ENCODE measurements around the gene ATG16L1.
"Not testable (repeated sequence)": the region's sequence is repeated elsewhere in the genome, so short reads cannot be mapped to it uniquely, and the experiment has no call there.

Gene ATG16L1

GRCh38 chr2:233297076-233297475, 45.6 kb downstream of the ATG16L1 start:
- no peak for DNase-seq

DNA sequence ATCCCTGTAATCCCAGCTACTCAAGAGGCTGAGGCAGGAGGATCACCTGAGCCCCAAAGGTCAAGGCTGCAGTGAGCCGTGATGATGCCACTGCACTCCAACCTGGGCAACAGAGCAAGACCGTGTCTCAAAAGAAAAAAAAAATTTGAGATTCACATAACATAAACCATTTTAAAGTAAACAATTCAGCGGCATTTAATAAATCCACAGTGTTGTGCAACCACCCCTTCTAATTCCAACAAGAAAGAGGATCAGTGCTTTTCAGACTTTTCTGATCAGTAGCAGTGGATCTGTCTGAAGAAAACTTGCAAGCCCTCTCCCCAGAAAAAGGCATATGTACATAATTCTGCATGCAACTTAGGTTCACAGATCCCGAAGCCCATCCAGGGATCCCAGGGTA, 48.9 kb downstream of the ATG16L1 start:
- DNase-seq: no peak

DNA sequence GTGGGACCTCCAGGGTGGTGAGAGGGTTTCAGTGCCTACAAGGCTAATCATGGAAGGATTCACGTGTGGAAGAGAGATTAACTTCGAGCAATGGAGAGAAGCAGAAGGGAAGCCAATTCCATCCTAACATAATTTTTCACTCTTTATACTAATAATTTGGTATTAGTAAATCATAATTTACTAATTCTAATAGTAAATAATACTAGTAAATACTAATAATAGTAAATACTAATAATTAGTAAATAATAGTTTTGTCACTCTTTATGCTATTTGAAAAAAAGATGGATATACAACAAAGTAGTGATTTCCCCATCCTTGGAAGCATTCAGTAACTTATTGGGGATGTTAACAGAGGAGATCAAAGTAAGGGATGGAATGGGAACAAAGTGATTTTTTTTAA, 49.8 kb downstream of the ATG16L1 start:
- no peak for DNase-seq

- DNase-seq: no peak
Observed at GRCh38 chr2:233301811-233302210, 50.3 kb downstream of the ATG16L1 start.

DNA sequence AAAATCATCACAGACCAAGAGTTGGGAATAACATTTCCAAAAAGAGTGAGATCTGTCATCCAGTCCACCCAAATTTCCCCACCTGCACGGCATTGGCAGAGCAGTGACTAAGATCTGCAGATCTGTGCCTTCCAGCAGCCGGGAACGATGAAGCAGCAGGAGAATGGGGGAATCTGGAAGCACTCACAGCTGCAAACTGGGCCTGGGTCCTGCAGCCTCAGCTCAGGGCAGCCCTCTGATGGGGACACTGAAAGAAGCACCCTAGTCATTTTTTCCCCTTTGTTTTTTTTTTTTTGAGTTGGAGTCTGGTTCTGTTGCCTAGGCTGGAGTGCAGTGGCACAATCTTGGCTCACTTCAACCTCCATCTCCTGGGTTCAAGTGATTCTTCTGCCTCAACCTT, 51.8 kb downstream of the ATG16L1 start:
- no peak for DNase-seq

DNA sequence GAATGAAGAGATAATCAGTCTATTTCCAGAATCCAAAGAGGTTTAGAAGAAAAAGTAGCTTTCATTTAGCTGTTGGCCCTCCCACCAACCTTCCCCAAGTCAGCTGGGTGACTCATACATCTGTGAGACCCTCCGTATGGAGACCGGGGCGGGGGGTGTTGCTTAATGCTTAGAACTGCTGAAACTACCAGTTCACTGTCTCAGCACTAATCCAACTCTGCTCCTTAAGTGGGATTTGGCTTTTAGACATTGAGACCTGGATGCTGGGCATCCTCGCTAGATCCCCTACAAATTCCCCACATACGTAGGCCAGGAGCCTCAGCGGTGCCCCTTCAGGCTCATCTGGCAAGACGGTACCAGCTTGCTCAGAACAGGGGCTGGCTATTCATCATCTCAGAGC, 56.1 kb downstream of the ATG16L1 start, which contains the start of gene SAG:
Gene SAG, plus strand, starts transcription at position 252 of the 400 bp plus-strand sequence. CDS start 1,374 bp downstream, outside the sequence.
- DNase-seq: no peak

- no peak for DNase-seq
Observed at GRCh38 chr2:233311241-233311926, 59.9 kb downstream of the ATG16L1 start.

DNA sequence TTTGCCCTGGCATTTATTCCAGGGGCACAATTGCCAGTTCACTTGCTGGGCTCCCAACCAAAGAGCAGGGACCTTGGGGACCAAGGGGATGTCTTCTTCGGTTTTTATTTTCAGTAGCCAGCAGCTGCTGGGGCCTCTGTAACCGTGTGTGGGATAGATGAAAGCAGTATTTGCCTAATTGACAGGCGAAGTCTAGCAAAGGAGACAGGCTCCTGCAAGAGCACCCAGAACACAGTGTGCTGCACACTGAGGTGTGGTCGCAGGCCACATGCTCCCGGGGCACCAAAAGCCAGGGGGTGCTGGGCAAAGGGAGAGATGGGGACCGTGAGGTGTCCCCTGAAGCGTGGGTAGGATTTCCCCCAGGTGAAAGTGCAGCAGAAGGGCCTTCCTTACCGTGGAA, 61.4 kb downstream of the ATG16L1 start:
- no peak for DNase-seq

GRCh38 chr2:233314180-233314925, 62.9 kb downstream of the ATG16L1 start:
- no peak for DNase-seq

DNA sequence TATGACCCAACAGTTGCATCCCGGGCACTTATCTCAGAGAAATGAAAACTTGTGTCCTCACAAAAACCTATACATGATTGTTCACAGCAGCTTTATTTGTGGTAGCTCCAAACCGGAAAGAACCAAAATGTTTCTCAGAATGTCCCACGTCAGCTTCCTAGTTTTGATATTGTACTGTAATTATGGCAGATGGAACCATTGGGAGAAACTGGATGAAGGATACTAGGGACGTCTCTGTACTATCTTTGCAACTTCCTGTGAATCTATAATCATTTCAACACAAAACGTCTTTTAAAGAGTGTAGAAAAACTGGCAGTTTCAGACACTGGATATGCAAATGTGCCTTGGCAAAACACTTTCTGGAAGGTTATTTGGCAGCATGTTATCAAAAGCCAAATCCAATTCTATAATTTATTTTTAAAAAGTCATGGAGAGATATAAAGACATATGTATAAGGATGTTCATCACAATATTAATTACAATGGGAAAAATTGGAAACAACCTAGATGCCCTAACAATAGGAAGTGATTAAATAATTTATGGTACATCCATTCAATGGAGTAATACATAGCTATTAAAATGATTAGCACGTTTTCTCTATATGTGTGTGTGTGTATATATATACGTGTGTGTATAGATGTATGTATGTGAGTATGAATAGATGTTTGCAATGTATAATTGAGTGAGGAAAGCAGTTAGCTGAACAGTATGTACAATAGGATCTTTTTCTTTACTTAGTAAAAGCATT, 65.9 kb downstream of the ATG16L1 start:
- DNase-seq: no peak

DNA sequence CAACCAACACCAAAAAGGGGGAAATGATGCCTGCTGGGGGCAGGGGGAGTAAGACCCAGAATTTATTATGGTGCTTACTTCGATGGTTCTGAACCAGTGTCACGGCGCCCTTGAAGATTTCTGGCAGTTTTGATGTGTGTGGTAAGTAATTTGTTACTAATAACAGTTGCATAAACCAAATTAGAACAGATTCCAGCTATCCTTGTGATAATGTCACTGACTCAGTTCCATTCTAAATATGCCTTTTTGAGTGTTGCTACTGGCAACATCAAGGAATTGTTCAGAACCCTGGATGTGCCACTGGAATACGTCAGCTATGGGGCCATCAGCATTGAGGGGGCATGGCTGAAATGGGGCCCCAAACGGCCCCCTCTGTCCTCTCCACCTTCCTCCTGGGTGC, 67.8 kb downstream of the ATG16L1 start:
- DNase-seq: no peak

DNA sequence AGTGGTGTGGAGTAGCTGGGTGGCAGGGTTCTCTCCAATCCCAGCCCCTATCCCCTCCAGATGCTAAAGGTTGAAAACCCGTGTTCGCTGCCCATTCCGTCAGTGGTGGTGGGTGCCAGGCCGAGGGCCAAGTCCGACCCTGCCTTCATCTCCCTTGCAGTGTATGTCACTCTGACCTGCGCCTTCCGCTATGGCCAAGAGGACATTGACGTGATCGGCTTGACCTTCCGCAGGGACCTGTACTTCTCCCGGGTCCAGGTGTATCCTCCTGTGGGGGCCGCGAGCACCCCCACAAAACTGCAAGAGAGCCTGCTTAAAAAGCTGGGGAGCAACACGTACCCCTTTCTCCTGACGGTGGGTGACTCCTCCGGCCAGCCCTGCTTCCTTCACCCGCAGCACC, 69.0 kb downstream of the ATG16L1 start:
- DNase-seq: no peak

- no peak for DNase-seq
Observed at GRCh38 chr2:233321166-233321565, 69.7 kb downstream of the ATG16L1 start.

DNA sequence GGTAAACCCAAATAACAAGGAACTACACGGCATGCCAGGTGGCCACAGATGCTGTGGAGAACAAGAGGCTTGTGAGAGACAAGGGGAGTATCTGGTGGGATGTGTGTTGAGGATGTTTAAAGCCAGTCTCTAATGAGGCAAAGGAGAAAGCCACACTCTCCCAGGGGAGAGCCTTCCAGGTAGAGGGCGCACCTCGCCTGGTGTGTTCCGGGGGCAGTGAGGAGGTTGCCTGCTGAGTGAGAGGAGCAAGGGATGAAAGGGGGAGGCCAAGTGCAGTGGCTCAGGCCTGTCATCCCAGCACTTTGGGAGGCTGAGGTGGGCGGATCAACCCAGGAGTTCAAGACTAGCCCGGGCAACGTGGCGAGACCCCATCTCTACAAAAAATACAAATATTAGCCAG, 72.4 kb downstream of the ATG16L1 start:
- no peak for DNase-seq

DNA sequence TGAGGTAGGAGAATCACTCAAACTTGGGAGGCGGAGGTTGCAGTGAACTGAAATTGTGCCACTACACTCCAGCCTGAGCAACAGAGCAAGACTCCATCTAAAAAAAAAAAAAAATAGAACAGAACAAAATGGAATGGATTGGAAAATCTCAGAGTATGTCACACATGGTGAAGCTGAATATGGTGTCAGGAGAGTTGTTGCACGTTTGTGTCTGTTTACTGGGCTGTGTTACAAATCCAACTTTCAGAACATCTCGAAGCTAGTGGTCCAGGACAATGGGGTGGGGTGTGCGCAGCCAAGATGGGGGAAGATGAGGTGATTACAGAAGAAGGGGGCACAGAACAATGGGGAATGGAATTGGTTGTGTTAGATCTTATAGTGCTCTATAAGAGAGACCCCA, 73.8 kb downstream of the ATG16L1 start:
- DNase-seq: no peak

DNA sequence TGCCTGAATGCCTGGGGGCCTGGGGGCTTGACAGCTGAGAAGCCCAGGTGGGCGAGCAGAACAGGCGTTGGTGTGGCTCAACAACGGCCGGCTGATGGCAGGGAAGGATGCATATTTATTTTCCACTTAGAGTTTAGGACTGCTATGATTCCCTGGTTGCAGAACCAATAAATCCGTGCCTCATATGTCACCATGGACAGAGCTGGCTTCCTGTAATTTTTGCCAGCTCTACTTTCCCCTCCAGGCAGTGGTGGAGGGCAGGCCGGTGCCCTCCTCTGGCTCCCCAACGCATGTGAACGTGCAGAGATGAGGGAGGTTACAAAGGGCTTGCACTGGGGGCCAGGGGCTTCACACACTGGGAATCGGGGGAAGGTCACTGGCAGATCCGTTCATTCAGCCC, 74.3 kb downstream of the ATG16L1 start:
- no peak for DNase-seq

- no peak for DNase-seq
Observed at GRCh38 chr2:233326500-233326899, 75.0 kb downstream of the ATG16L1 start.

DNA sequence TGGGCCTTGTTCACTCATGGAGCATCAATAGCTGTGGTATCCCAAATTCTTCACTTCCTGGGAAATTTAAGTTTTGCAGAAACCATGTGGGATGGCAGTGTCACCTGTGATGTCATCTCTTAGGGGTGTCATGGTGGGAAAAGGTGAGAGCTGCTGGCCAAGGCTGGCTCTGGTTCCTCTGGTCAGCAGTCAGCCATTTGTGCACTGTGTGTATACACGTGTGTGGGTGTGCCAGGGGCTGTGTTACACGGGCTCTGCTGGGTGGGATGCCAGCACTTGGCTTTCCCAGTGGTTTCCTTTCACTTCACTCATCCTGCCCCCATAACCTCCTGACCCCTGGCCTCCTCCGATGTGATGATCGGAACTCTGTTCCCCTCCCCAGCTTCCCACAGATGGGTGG, 77.4 kb downstream of the ATG16L1 start:
- DNase-seq: no peak

- no peak for DNase-seq
Observed at GRCh38 chr2:233329489-233330135, 78.1 kb downstream of the ATG16L1 start.

GRCh38 chr2:233331536-233331935, 80.1 kb downstream of the ATG16L1 start:
- DNase-seq: peak; percentile 69 to 70

DNA sequence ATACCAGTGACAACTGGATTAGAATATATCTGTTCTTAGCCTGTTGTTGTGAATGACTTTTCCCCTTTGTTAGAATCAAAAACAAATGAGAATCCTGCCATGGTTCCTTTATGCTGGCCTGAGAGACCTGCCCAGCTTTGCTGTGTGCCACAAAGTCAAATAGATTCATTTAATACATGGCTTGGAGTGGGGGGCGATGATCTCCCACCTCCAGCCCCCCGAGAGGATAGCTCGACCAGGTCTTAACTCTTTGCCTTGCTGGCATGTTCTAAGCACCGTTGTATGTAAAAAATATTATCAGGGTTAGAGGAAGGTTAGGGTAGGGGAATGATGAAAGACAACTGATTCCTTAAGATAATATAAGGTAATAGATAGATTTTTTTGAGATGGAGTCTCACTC, 80.7 kb downstream of the ATG16L1 start:
- DNase-seq: no peak

- no peak for DNase-seq
Observed at GRCh38 chr2:233334915-233335314, 83.4 kb downstream of the ATG16L1 start.

- not testable (repeated sequence) for DNase-seq
Observed at GRCh38 chr2:233336091-233336490, 84.6 kb downstream of the ATG16L1 start.

Measured in activated CD4-positive, alpha-beta T cell treated with anti-CD3 and anti-CD28 coated beads for 4 hours (primary cell).